ENCODE measurements around the gene MCF2L2.

The MCF2L2 gene

GRCh38 chr3:183284570-183284969 is 143.8 kb downstream of the MCF2L2 start:
- peak overlapping the region; percentile 92 for H3K27ac ChIP-seq (ENCODE audit: low read depth, low read length)
- H3K4me1 ChIP-seq (ENCODE audit: control insufficient read depth, insufficient read depth, low read length, unreplicated experiment) = peaks cover 35% of the 10 kb centered on the region
- no peaks in the 10 kb centered on the region for H3K36me3 ChIP-seq (ENCODE audit: insufficient read depth, low read length)
- H3K79me2 ChIP-seq (ENCODE audit: control insufficient read depth, insufficient read depth, low read length, unreplicated experiment) = peaks cover 22% of the 10 kb centered on the region
- H2AFZ ChIP-seq (ENCODE audit: low read length, unreplicated experiment) = no peak overlapping the region
- no peaks in the 10 kb centered on the region for H3K27me3 ChIP-seq (ENCODE audit: insufficient read depth, low read length)
- H3K4me3 ChIP-seq (ENCODE audit: low read depth, low read length) = no peak overlapping the region

- H3K27me3 ChIP-seq (ENCODE audit: insufficient read depth, low read length) = no peaks in the 10 kb centered on the region
- H3K27ac ChIP-seq (ENCODE audit: low read depth, low read length) = peak overlapping the region; percentile 92
Observed at GRCh38 chr3:183283886-183284285, 144.5 kb downstream of the MCF2L2 start.

GRCh38 chr3:183281126-183281797 is 147.2 kb downstream of the MCF2L2 start:
- Histone ChIP-seq H3K4me3 (ENCODE audit: low read depth, low read length) (no peak overlapping the region), H3K27ac (ENCODE audit: low read depth, low read length) (no peak overlapping the region), H3K79me2 (ENCODE audit: control insufficient read depth, insufficient read depth, low read length, unreplicated experiment) (no peaks in the 10 kb centered on the region), H2AFZ (ENCODE audit: low read length, unreplicated experiment) (no peak overlapping the region), H3K36me3 (ENCODE audit: insufficient read depth, low read length) (no peaks in the 10 kb centered on the region), H3K4me1 (ENCODE audit: control insufficient read depth, insufficient read depth, low read length, unreplicated experiment) (peaks cover 36% of the 10 kb centered on the region), H3K27me3 (ENCODE audit: insufficient read depth, low read length) (no peaks in the 10 kb centered on the region)

More at GRCh38 chr3:183283886-183284285, 144.5 kb downstream of the MCF2L2 start:
- Histone ChIP-seq H3K79me2 (ENCODE audit: control insufficient read depth, insufficient read depth, low read length, unreplicated experiment) (peaks cover 16% of the 10 kb centered on the region), H3K4me1 (ENCODE audit: control insufficient read depth, insufficient read depth, low read length, unreplicated experiment) (peaks cover 37% of the 10 kb centered on the region), H3K36me3 (ENCODE audit: insufficient read depth, low read length) (no peaks in the 10 kb centered on the region), H2AFZ (ENCODE audit: low read length, unreplicated experiment) (no peak overlapping the region), H3K4me3 (ENCODE audit: low read depth, low read length) (no peak overlapping the region)

- Histone ChIP-seq H3K4me3 (ENCODE audit: low read depth, low read length) (no peak overlapping the region), H3K79me2 (ENCODE audit: control insufficient read depth, insufficient read depth, low read length, unreplicated experiment) (no peaks in the 10 kb centered on the region), H3K4me1 (ENCODE audit: control insufficient read depth, insufficient read depth, low read length, unreplicated experiment) (peaks cover 40% of the 10 kb centered on the region), H2AFZ (ENCODE audit: low read length, unreplicated experiment) (no peak overlapping the region), H3K27ac (ENCODE audit: low read depth, low read length) (peak overlapping the region; percentile 94), H3K27me3 (ENCODE audit: insufficient read depth, low read length) (no peaks in the 10 kb centered on the region), H3K36me3 (ENCODE audit: insufficient read depth, low read length) (no peaks in the 10 kb centered on the region)
Observed at GRCh38 chr3:183279371-183279770, 149.0 kb downstream of the MCF2L2 start.

- H3K36me3 ChIP-seq (ENCODE audit: insufficient read depth, low read length) = no peaks in the 10 kb centered on the region
- no peak overlapping the region for H2AFZ ChIP-seq (ENCODE audit: low read length, unreplicated experiment)
- no peak overlapping the region for H3K4me3 ChIP-seq (ENCODE audit: low read depth, low read length)
- H3K79me2 ChIP-seq (ENCODE audit: control insufficient read depth, insufficient read depth, low read length, unreplicated experiment) = peaks cover 2% of the 10 kb centered on the region
- peaks cover 39% of the 10 kb centered on the region for H3K4me1 ChIP-seq (ENCODE audit: control insufficient read depth, insufficient read depth, low read length, unreplicated experiment)
- H3K27ac ChIP-seq (ENCODE audit: low read depth, low read length) = peak overlapping the region; percentile 94
- no peaks in the 10 kb centered on the region for H3K27me3 ChIP-seq (ENCODE audit: insufficient read depth, low read length)
Observed at GRCh38 chr3:183278479-183279088, 149.8 kb downstream of the MCF2L2 start.

- no peak overlapping the region for H3K27ac ChIP-seq (ENCODE audit: low read depth, low read length)
- H2AFZ ChIP-seq (ENCODE audit: low read length, unreplicated experiment) = no peak overlapping the region
- no peaks in the 10 kb centered on the region for H3K27me3 ChIP-seq (ENCODE audit: insufficient read depth, low read length)
- H3K36me3 ChIP-seq (ENCODE audit: insufficient read depth, low read length) = no peaks in the 10 kb centered on the region
- peaks cover 39% of the 10 kb centered on the region for H3K4me1 ChIP-seq (ENCODE audit: control insufficient read depth, insufficient read depth, low read length, unreplicated experiment)
- peaks cover 5% of the 10 kb centered on the region for H3K79me2 ChIP-seq (ENCODE audit: control insufficient read depth, insufficient read depth, low read length, unreplicated experiment)
- H3K4me3 ChIP-seq (ENCODE audit: low read depth, low read length) = no peak overlapping the region
Observed at GRCh38 chr3:183277260-183277659, 151.2 kb downstream of the MCF2L2 start.

GRCh38 chr3:183275937-183276336 is 152.5 kb downstream of the MCF2L2 start:
- Histone ChIP-seq H3K4me1 (ENCODE audit: control insufficient read depth, insufficient read depth, low read length, unreplicated experiment) (peaks cover 39% of the 10 kb centered on the region), H3K27me3 (ENCODE audit: insufficient read depth, low read length) (no peaks in the 10 kb centered on the region), H3K4me3 (ENCODE audit: low read depth, low read length) (no peak overlapping the region), H3K36me3 (ENCODE audit: insufficient read depth, low read length) (no peaks in the 10 kb centered on the region), H3K79me2 (ENCODE audit: control insufficient read depth, insufficient read depth, low read length, unreplicated experiment) (peaks cover 13% of the 10 kb centered on the region), H3K27ac (ENCODE audit: low read depth, low read length) (peak overlapping the region; percentile 62), H2AFZ (ENCODE audit: low read length, unreplicated experiment) (no peak overlapping the region)

GRCh38 chr3:183275418-183275817 is 153.0 kb downstream of the MCF2L2 start:
- peaks cover 2% of the 10 kb centered on the region; the same call in 1 of the 2 replicates for H3K36me3 ChIP-seq (ENCODE audit: insufficient read depth, low read length)
- peak overlapping the region; percentile 62 for H3K27ac ChIP-seq (ENCODE audit: low read depth, low read length)
- no peak overlapping the region for H2AFZ ChIP-seq (ENCODE audit: low read length, unreplicated experiment)
- peaks cover 18% of the 10 kb centered on the region for H3K79me2 ChIP-seq (ENCODE audit: control insufficient read depth, insufficient read depth, low read length, unreplicated experiment)
- H3K27me3 ChIP-seq (ENCODE audit: insufficient read depth, low read length) = no peaks in the 10 kb centered on the region
- peaks cover 39% of the 10 kb centered on the region for H3K4me1 ChIP-seq (ENCODE audit: control insufficient read depth, insufficient read depth, low read length, unreplicated experiment)
- peak overlapping the region; percentile 5; the same call in 1 of the 2 replicates for H3K4me3 ChIP-seq (ENCODE audit: low read depth, low read length)

GRCh38 chr3:183274609-183275008 is 153.8 kb downstream of the MCF2L2 start:
- Histone ChIP-seq H3K36me3 (ENCODE audit: insufficient read depth, low read length) (peaks cover 10% of the 10 kb centered on the region), H3K27ac (ENCODE audit: low read depth, low read length) (peak overlapping the region; percentile 62), H3K4me1 (ENCODE audit: control insufficient read depth, insufficient read depth, low read length, unreplicated experiment) (peaks cover 39% of the 10 kb centered on the region), H3K4me3 (ENCODE audit: low read depth, low read length) (peak overlapping the region; percentile 5), H3K79me2 (ENCODE audit: control insufficient read depth, insufficient read depth, low read length, unreplicated experiment) (peaks cover 26% of the 10 kb centered on the region), H3K27me3 (ENCODE audit: insufficient read depth, low read length) (no peaks in the 10 kb centered on the region), H2AFZ (ENCODE audit: low read length, unreplicated experiment) (peak overlapping the region; percentile 30)

GRCh38 chr3:183272791-183273190 is 155.6 kb downstream of the MCF2L2 start:
- Histone ChIP-seq H3K4me1 (ENCODE audit: control insufficient read depth, insufficient read depth, low read length, unreplicated experiment) (peaks cover 25% of the 10 kb centered on the region), H3K27ac (ENCODE audit: low read depth, low read length) (no peak overlapping the region), H3K27me3 (ENCODE audit: insufficient read depth, low read length) (no peaks in the 10 kb centered on the region), H2AFZ (ENCODE audit: low read length, unreplicated experiment) (no peak overlapping the region), H3K4me3 (ENCODE audit: low read depth, low read length) (no peak overlapping the region), H3K79me2 (ENCODE audit: control insufficient read depth, insufficient read depth, low read length, unreplicated experiment) (peaks cover 44% of the 10 kb centered on the region), H3K36me3 (ENCODE audit: insufficient read depth, low read length) (peaks cover 13% of the 10 kb centered on the region)

GRCh38 chr3:183272142-183272541 is 156.3 kb downstream of the MCF2L2 start:
- Histone ChIP-seq H3K27ac (ENCODE audit: low read depth, low read length) (no peak overlapping the region), H3K79me2 (ENCODE audit: control insufficient read depth, insufficient read depth, low read length, unreplicated experiment) (peaks cover 50% of the 10 kb centered on the region), H3K4me1 (ENCODE audit: control insufficient read depth, insufficient read depth, low read length, unreplicated experiment) (peaks cover 25% of the 10 kb centered on the region), H2AFZ (ENCODE audit: low read length, unreplicated experiment) (no peak overlapping the region), H3K36me3 (ENCODE audit: insufficient read depth, low read length) (peaks cover 14% of the 10 kb centered on the region), H3K27me3 (ENCODE audit: insufficient read depth, low read length) (no peaks in the 10 kb centered on the region), H3K4me3 (ENCODE audit: low read depth, low read length) (no peak overlapping the region)

Measured in ACC112 (cell line).